Dermis blood vessel endothelial cell (primary cell): Measurements from ENCODE around the gene INHBC. TPM values are rescaled to one million over a fixed set of nuclear protein-coding genes. Genes with fewer than 3 reads are reported as not detected.
"Not testable (repeated sequence)": the region's sequence is repeated elsewhere in the genome, so short reads cannot be mapped to it uniquely, and the experiment has no call there.

ENCODE experiments used
- DNase-seq: peaks from one replicate; pipeline ENCODE4 v3.0.0; 2010
- total RNA-seq: library from RNA; depleted of rRNA; stranded (reverse); fragments of >200 nt; gene quantifications from 2 replicates; pipeline ENCODE4 v1.2.3, GENCODE V29; 2014

INHBC gene
- total RNA-seq, result not detected in 2 replicates

GRCh38 chr12:57434517-57435223 is at the start of gene INHBC:
INHBC (plus strand) TSS chr12:57434784; CDS start chr12:57434887, 103 bp downstream.
- DNase-seq, result no peak

- DNase-seq, result no peak
Measured at GRCh38 chr12:57385586-57385985, 49.0 kb upstream of the INHBC start.

GRCh38 chr12:57386187-57386720 is 48.3 kb upstream of the INHBC start:
- DNase-seq, result no peak

- DNase-seq, result no peak
Measured at GRCh38 chr12:57388425-57388824, 46.2 kb upstream of the INHBC start.

- DNase-seq, result peak; percentile 65
Measured at GRCh38 chr12:57389033-57389432, 45.6 kb upstream of the INHBC start.

GRCh38 chr12:57390174-57390573 is 44.4 kb upstream of the INHBC start:
- no peak for DNase-seq

GRCh38 chr12:57395121-57395520 is 39.5 kb upstream of the INHBC start:
- no peak for DNase-seq

GRCh38 chr12:57397441-57397840 is 37.1 kb upstream of the INHBC start:
- no peak for DNase-seq

- DNase-seq, result not testable (repeated sequence)
Measured at GRCh38 chr12:57399718-57400463, 34.7 kb upstream of the INHBC start.

GRCh38 chr12:57401165-57401564 is 33.4 kb upstream of the INHBC start:
- DNase-seq, result no peak

- DNase-seq, result not testable (repeated sequence)
Measured at GRCh38 chr12:57402156-57402555, 32.4 kb upstream of the INHBC start.

GRCh38 chr12:57404966-57405640 is 29.5 kb upstream of the INHBC start:
- no peak for DNase-seq

- no peak for DNase-seq
Measured at GRCh38 chr12:57410534-57410933, 24.1 kb upstream of the INHBC start.

GRCh38 chr12:57414160-57414559 is 20.4 kb upstream of the INHBC start:
- DNase-seq, result not testable (repeated sequence)

GRCh38 chr12:57415088-57415487 is 19.5 kb upstream of the INHBC start:
- no peak for DNase-seq

GRCh38 chr12:57416039-57416996 is 18.3 kb upstream of the INHBC start:
- DNase-seq, result no peak

- DNase-seq, result no peak
Measured at GRCh38 chr12:57418255-57418654, 16.3 kb upstream of the INHBC start.

GRCh38 chr12:57419495-57419894 is 15.1 kb upstream of the INHBC start:
- no peak for DNase-seq

GRCh38 chr12:57420482-57420881 is 14.1 kb upstream of the INHBC start:
- DNase-seq, result no peak

GRCh38 chr12:57426948-57427347 is 7.6 kb upstream of the INHBC start:
- DNase-seq, result not testable (repeated sequence)

- no peak for DNase-seq
Measured at GRCh38 chr12:57428965-57429364, 5.6 kb upstream of the INHBC start.
